Activated CD4-positive, CD25-positive, alpha-beta regulatory T cell treated with anti-CD3 and anti-CD28 coated beads, Interleukin-2, amount 50 U/mL, for 16 hours (primary cell): Measurements from ENCODE around the gene CRYBB1.
"Not testable (repeated sequence)": the region's sequence is repeated elsewhere in the genome, so short reads cannot be mapped to it uniquely, and the experiment has no call there.

Experiments used
- DNase-seq: peaks from one replicate; pipeline ENCODE4 v3.0.0-alpha.2; 2020; ENCODE audit warnings: low read depth, low spot score

CRYBB1 gene

GRCh38 chr22:26636296-26636695, 18.5 kb upstream of the CRYBB1 start:
- DNase-seq, result no peak

GRCh38 chr22:26635117-26635516, 17.3 kb upstream of the CRYBB1 start:
- no peak for DNase-seq

GRCh38 chr22:26634189-26634588, 16.4 kb upstream of the CRYBB1 start:
- no peak for DNase-seq

- no peak for DNase-seq
These were observed 14.8 kb upstream of the CRYBB1 start for GRCh38 chr22:26632422-26633155.

GRCh38 chr22:26631282-26631681, 13.5 kb upstream of the CRYBB1 start:
- no peak for DNase-seq

GRCh38 chr22:26629988-26630761, 12.3 kb upstream of the CRYBB1 start:
- DNase-seq, result no peak

- no peak for DNase-seq
These were observed 7.0 kb upstream of the CRYBB1 start for GRCh38 chr22:26624803-26625202.

- no peak for DNase-seq
These were observed 6.2 kb upstream of the CRYBB1 start for GRCh38 chr22:26623984-26624383.

GRCh38 chr22:26621663-26622062, 3.8 kb upstream of the CRYBB1 start, which contains the start of gene CRYBA4:
Gene CRYBA4, plus strand, starts transcription at chr22:26621963. Its CDS starts 634 bp downstream, at chr22:26622597.
- DNase-seq, result no peak

GRCh38 chr22:26620197-26620596, 2.4 kb upstream of the CRYBB1 start:
- DNase-seq, result no peak

- no peak for DNase-seq
These were observed 1.7 kb upstream of the CRYBB1 start for GRCh38 chr22:26619510-26619909.

GRCh38 chr22:26618455-26618854, 628 bp upstream of the CRYBB1 start:
- DNase-seq, result no peak

- DNase-seq, result no peak
These were observed 1.2 kb downstream of the CRYBB1 start for GRCh38 chr22:26616650-26617049.

GRCh38 chr22:26615830-26616435, 1.9 kb downstream of the CRYBB1 start:
- no peak for DNase-seq

- DNase-seq, result no peak
These were observed 2.7 kb downstream of the CRYBB1 start for GRCh38 chr22:26615149-26615548.

- DNase-seq, result no peak
These were observed 3.5 kb downstream of the CRYBB1 start for GRCh38 chr22:26614322-26614721.

GRCh38 chr22:26613753-26614152, 4.1 kb downstream of the CRYBB1 start:
- not testable (repeated sequence) for DNase-seq

- no peak for DNase-seq
These were observed 5.2 kb downstream of the CRYBB1 start for GRCh38 chr22:26612652-26613051.

- DNase-seq, result no peak
These were observed 6.8 kb downstream of the CRYBB1 start for GRCh38 chr22:26610996-26611395.

- no peak for DNase-seq
These were observed 7.5 kb downstream of the CRYBB1 start for GRCh38 chr22:26610072-26610958.

GRCh38 chr22:26609287-26609686, 8.5 kb downstream of the CRYBB1 start:
- DNase-seq, result no peak

GRCh38 chr22:26608129-26608528, 9.7 kb downstream of the CRYBB1 start:
- DNase-seq, result no peak
